Brain microvascular endothelial cell (primary cell): ENCODE data around the gene CLTC.
A peak's percentile ranks its signal among the peaks of the same experiment; 100 is the strongest.

Source experiments
- DNase-seq: peaks from one replicate; pipeline ENCODE4 v3.0.0-alpha.2; 2020
- H3K27ac ChIP-seq: fragments of 250-450 bp; sonication (Bioruptor Pico); 2 replicates; pipeline ENCODE4 v1.5.1; 2020; ENCODE audit warnings: mild to moderate bottlenecking, moderate library complexity
- H3K27me3 ChIP-seq: fragments of 250-450 bp; sonication (Bioruptor Pico); replicated peaks from 2 replicates; pipeline ENCODE4 v1.5.1; 2020; ENCODE audit warnings: mild to moderate bottlenecking
- H3K36me3 ChIP-seq: fragments of 250-450 bp; sonication (Bioruptor Pico); replicated peaks from 2 replicates; pipeline ENCODE4 v1.5.1; 2020; ENCODE audit warnings: mild to moderate bottlenecking
- H3K4me3 ChIP-seq: 2 replicates; pipeline ENCODE4 v1.5.1; 2011; ENCODE audit warnings: low read depth, mild to moderate bottlenecking, control low read depth, low read length, moderate library complexity
- CTCF ChIP-seq: IDR thresholded peaks from 2 replicates; pipeline ENCODE4 v1.5.1; 2011; ENCODE audit warnings: low read depth, mild to moderate bottlenecking, moderate library complexity, low read length, control low read depth, inconsistent platforms; ENCODE audit errors: missing control alignments
- in situ Hi-C: cut with HindIII; loops from 2 replicates; pipeline ENCODE4 v1.10.0; 2017; ENCODE audit warnings: low sequenced_read_pairs, low pct_ligation_motif_present

The CLTC gene

GRCh38 chr17:59607817-59608403, 11.8 kb upstream of the CLTC start:
- Histone ChIP-seq H3K36me3 (peaks cover 6% of the 10 kb centered on the region), H3K4me3 (no peak overlapping the region), H3K27ac (no peak overlapping the region), H3K27me3 (no peaks in the 10 kb centered on the region)
- peak; percentile 40 for TF ChIP-seq CTCF
- DNase-seq = no peak
- in situ Hi-C loops = no loop called here

GRCh38 chr17:59611503-59611902, 8.2 kb upstream of the CLTC start:
- no peak for TF ChIP-seq CTCF
- in situ Hi-C loops = no loop called here

GRCh38 chr17:59616253-59616920, 3.3 kb upstream of the CLTC start:
- no peaks in the 10 kb centered on the region for H3K27me3 ChIP-seq
- H3K27ac ChIP-seq = no peak overlapping the region
- in situ Hi-C loops = no loop called here
- DNase-seq = no peak
- TF ChIP-seq CTCF = no peak
- no peaks in the 10 kb centered on the region for H3K36me3 ChIP-seq
- no peak overlapping the region for H3K4me3 ChIP-seq

More at GRCh38 chr17:59611503-59611902, 8.2 kb upstream of the CLTC start:
- H3K36me3 ChIP-seq = peaks cover 6% of the 10 kb centered on the region
- no peak overlapping the region for H3K27ac ChIP-seq
- H3K4me3 ChIP-seq = no peak overlapping the region
- no peak for DNase-seq
- H3K27me3 ChIP-seq = no peaks in the 10 kb centered on the region

- no peaks in the 10 kb centered on the region for H3K27me3 ChIP-seq
- in situ Hi-C loops = no loop called here
- TF ChIP-seq CTCF = no peak
- H3K36me3 ChIP-seq = no peaks in the 10 kb centered on the region
- DNase-seq = no peak
- H3K27ac ChIP-seq = no peak overlapping the region
- H3K4me3 ChIP-seq = no peak overlapping the region
These were observed 2.5 kb upstream of the CLTC start for GRCh38 chr17:59617156-59617732.

- no peak for DNase-seq
- no peaks in the 10 kb centered on the region for H3K27me3 ChIP-seq
- H3K4me3 ChIP-seq = peak overlapping the region; percentile 90
- peak overlapping the region; percentile 100 for H3K27ac ChIP-seq
- H3K36me3 ChIP-seq = no peaks in the 10 kb centered on the region
- TF ChIP-seq CTCF = no peak
- in situ Hi-C loops = no loop called here
These were observed 729 bp upstream of the CLTC start for GRCh38 chr17:59619035-59619297.

- no peak for DNase-seq
- no peaks in the 10 kb centered on the region for H3K27me3 ChIP-seq
- peak overlapping the region; percentile 90 for H3K4me3 ChIP-seq
- in situ Hi-C loops = no loop called here
- TF ChIP-seq CTCF = no peak
- H3K27ac ChIP-seq = peak overlapping the region; percentile 100
- H3K36me3 ChIP-seq = no peaks in the 10 kb centered on the region
These were observed 317 bp downstream of the CLTC start for GRCh38 chr17:59620064-59620359.
